ENCODE data around the gene BCR.

BCR gene

GRCh38 chr22:23142546-23143105 is 37.7 kb upstream of the BCR start:
- no peaks in the 10 kb centered on the region for H3K79me2 ChIP-seq (ENCODE audit: control insufficient read depth, low read length)
- H3K4me1 ChIP-seq (ENCODE audit: control insufficient read depth, low read length) = peaks cover 72% of the 10 kb centered on the region
- peak overlapping the region; percentile 69 for H3K4me2 ChIP-seq (ENCODE audit: low read length)
- no peaks in the 10 kb centered on the region for H3K27me3 ChIP-seq (ENCODE audit: control insufficient read depth, low read length)
- H3K9me3 ChIP-seq (ENCODE audit: control insufficient read depth, insufficient read depth, low read length) = no peaks in the 10 kb centered on the region
- peaks cover 3% of the 10 kb centered on the region; the same call in 1 of the 2 replicates for H3F3A ChIP-seq (ENCODE audit: control insufficient read depth, insufficient read depth)
- peak overlapping the region; percentile 71 for H3K4me3 ChIP-seq (ENCODE audit: low read length)
- peak overlapping the region; percentile 25; the same call in 1 of the 2 replicates for H3K27ac ChIP-seq (ENCODE audit: low read depth, low read length)
- H3K36me3 ChIP-seq (ENCODE audit: control insufficient read depth, low read length) = no peaks in the 10 kb centered on the region
- no peaks in the 10 kb centered on the region for H3K9me2 ChIP-seq (replicated peaks; ENCODE audit: control insufficient read depth, low read length)
- H4K20me1 ChIP-seq (ENCODE audit: control insufficient read depth, insufficient read depth, low read depth, low read length) = no peaks in the 10 kb centered on the region
- TF ChIP-seq CTCF (IDR thresholded peaks at IDR 0.05; ENCODE audit: low read depth, low read length, poor library complexity, severe bottlenecking) (no peak), EZH2phosphoT487 (IDR thresholded peaks at IDR 0.05; ENCODE audit: borderline replicate concordance, low read length) (no peak)

- Histone ChIP-seq H4K20me1 (ENCODE audit: control insufficient read depth, insufficient read depth, low read depth, low read length) (no peaks in the 10 kb centered on the region), H3K9me2 (replicated peaks; ENCODE audit: control insufficient read depth, low read length) (no peaks in the 10 kb centered on the region), H3K9me3 (ENCODE audit: control insufficient read depth, insufficient read depth, low read length) (no peaks in the 10 kb centered on the region), H3K27me3 (ENCODE audit: control insufficient read depth, low read length) (no peaks in the 10 kb centered on the region), H3K36me3 (ENCODE audit: control insufficient read depth, low read length) (no peaks in the 10 kb centered on the region), H3K4me3 (ENCODE audit: low read length) (no peak overlapping the region), H3K4me1 (ENCODE audit: control insufficient read depth, low read length) (peaks cover 67% of the 10 kb centered on the region), H3K79me2 (ENCODE audit: control insufficient read depth, low read length) (no peaks in the 10 kb centered on the region), H3F3A (ENCODE audit: control insufficient read depth, insufficient read depth) (peaks cover 3% of the 10 kb centered on the region; the same call in 1 of the 2 replicates), H3K27ac (ENCODE audit: low read depth, low read length) (no peak overlapping the region), H3K4me2 (ENCODE audit: low read length) (no peak overlapping the region)
- no peak for TF ChIP-seq CTCF (IDR thresholded peaks at IDR 0.05; ENCODE audit: low read depth, low read length, poor library complexity, severe bottlenecking)
- TF ChIP-seq EZH2phosphoT487 (IDR thresholded peaks at IDR 0.05; ENCODE audit: borderline replicate concordance, low read length) = no peak
Observed at GRCh38 chr22:23143119-23143518, 37.2 kb upstream of the BCR start.

GRCh38 chr22:23144432-23144831 is 35.9 kb upstream of the BCR start:
- peaks cover 56% of the 10 kb centered on the region for H3K4me1 ChIP-seq (ENCODE audit: control insufficient read depth, low read length)
- no peaks in the 10 kb centered on the region for H3K79me2 ChIP-seq (ENCODE audit: control insufficient read depth, low read length)
- peak overlapping the region; percentile 84 for H3K4me2 ChIP-seq (ENCODE audit: low read length)
- H3K4me3 ChIP-seq (ENCODE audit: low read length) = peak overlapping the region; percentile 77
- no peaks in the 10 kb centered on the region for H3K36me3 ChIP-seq (ENCODE audit: control insufficient read depth, low read length)
- no peaks in the 10 kb centered on the region for H3K9me2 ChIP-seq (replicated peaks; ENCODE audit: control insufficient read depth, low read length)
- H4K20me1 ChIP-seq (ENCODE audit: control insufficient read depth, insufficient read depth, low read depth, low read length) = no peaks in the 10 kb centered on the region
- peaks cover 3% of the 10 kb centered on the region; the same call in 1 of the 2 replicates for H3F3A ChIP-seq (ENCODE audit: control insufficient read depth, insufficient read depth)
- H3K27me3 ChIP-seq (ENCODE audit: control insufficient read depth, low read length) = no peaks in the 10 kb centered on the region
- no peak for TF ChIP-seq CTCF (IDR thresholded peaks at IDR 0.05; ENCODE audit: low read depth, low read length, poor library complexity, severe bottlenecking)
- no peak for TF ChIP-seq EZH2phosphoT487 (IDR thresholded peaks at IDR 0.05; ENCODE audit: borderline replicate concordance, low read length)
- no peak overlapping the region for H3K27ac ChIP-seq (ENCODE audit: low read depth, low read length)
- H3K9me3 ChIP-seq (ENCODE audit: control insufficient read depth, insufficient read depth, low read length) = no peaks in the 10 kb centered on the region

Data from DOHH2 (cell line).